Cardiac muscle cell (in vitro differentiated cells and primary cell): Measurements from ENCODE around the gene FNDC3B. TPM values are rescaled to one million over a fixed set of nuclear protein-coding genes. Genes with fewer than 3 reads are reported as not detected.

Experiments used
- DNase-seq, 2 donors: peaks; one replicate each; pipeline versions ENCODE4 v3.0.0 to v3.0.0-alpha.2; 2010 to 2017; ENCODE audit warnings: low read depth in 1 of 2, low spot score in 1 of 2
- H3K27ac ChIP-seq: fragments of 200-600 bp; sonication (generic); 2 replicates; pipeline ENCODE4 v1.5.1; 2016
- H3K27me3 ChIP-seq: fragments of 200-600 bp; sonication (generic); 2 replicates; pipeline ENCODE4 v1.6.0; 2016; ENCODE audit warnings: control low read depth
- H3K36me3 ChIP-seq: fragments of 200-600 bp; sonication (generic); 2 replicates; pipeline ENCODE4 v1.5.1; 2016; ENCODE audit warnings: control low read depth
- H3K4me1 ChIP-seq: fragments of 200-600 bp; sonication (generic); 2 replicates; pipeline ENCODE4 v1.8.1; 2017; ENCODE audit warnings: low read depth, mild to moderate bottlenecking, mixed run types
- H3K4me3 ChIP-seq: fragments of 200-600 bp; sonication (generic); 2 replicates; pipeline ENCODE4 v1.5.1; 2016; ENCODE audit warnings: mild to moderate bottlenecking
- H3K9me3 ChIP-seq: fragments of 200-600 bp; sonication (generic); 2 replicates; pipeline ENCODE4 v1.5.1; 2017; ENCODE audit warnings: low read depth, mild to moderate bottlenecking, control low read depth
- CTCF ChIP-seq: IDR thresholded peaks from 2 replicates; pipeline ENCODE4 v1.5.1; 2012; ENCODE audit warnings: low read depth, mild to moderate bottlenecking, low read length
- polyA plus RNA-seq: library from polyadenylated mRNA; unstranded; fragments of >200 nt; fragmentation: Nextera tagmentation; extraction: Ambion mirVana; gene quantifications from 2 replicates; pipeline ENCODE4 v1.2.1, GENCODE V29; 2016
- total RNA-seq: library from RNA; depleted of rRNA; stranded (reverse); fragments of >200 nt; gene quantifications from 2 replicates; pipeline ENCODE4 v1.2.3, GENCODE V29; 2016

Gene FNDC3B
- total and polyA plus RNA-seq, 2 experiments from 2014 or later, result 55.2 to 62.3 TPM

GRCh38 chr3:172060234-172060633 lies 20.9 kb downstream of the FNDC3B start:
- H3K36me3 ChIP-seq, result no peaks in the 10 kb centered on the region
- peaks cover 13% of the 10 kb centered on the region for H3K4me1 ChIP-seq
- no peak for TF ChIP-seq CTCF

DNA sequence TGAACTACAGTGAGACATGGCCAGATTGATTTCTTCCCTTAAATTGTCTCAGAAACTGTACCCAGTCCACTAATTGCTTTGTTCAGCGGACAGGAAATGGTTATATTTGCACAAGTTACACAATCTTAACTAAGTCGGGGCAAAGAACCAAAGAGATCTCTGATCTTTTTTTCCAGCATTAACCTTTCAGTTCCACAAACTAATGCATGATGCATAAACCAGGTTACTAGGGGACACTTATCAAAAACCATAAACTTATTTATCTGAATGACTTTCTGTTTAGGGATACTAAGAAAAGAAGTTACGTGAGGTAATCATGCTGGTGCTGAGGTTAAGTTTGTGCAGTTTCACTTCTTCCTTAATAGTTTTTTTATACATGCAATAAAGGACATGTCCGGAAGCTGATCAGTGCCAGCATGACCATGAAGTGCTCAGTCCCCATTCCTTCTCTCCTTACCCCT lies 22.4 kb downstream of the FNDC3B start:
- H3K4me3 ChIP-seq, result no peak overlapping the region
- H3K27ac ChIP-seq, result peak overlapping the region; percentile 49
- no peak for TF ChIP-seq CTCF

More at GRCh38 chr3:172060234-172060633, 20.9 kb downstream of the FNDC3B start:
- no peaks in the 10 kb centered on the region for H3K27me3 ChIP-seq
- DNase-seq, result no peak
- H3K27ac ChIP-seq, result no peak overlapping the region
- H3K9me3 ChIP-seq, result no peaks in the 10 kb centered on the region
- H3K4me3 ChIP-seq, result no peak overlapping the region

GRCh38 chr3:172062761-172063160 lies 23.4 kb downstream of the FNDC3B start:
- Histone ChIP-seq H3K27me3 (no peaks in the 10 kb centered on the region), H3K36me3 (no peaks in the 10 kb centered on the region), H3K9me3 (no peaks in the 10 kb centered on the region), H3K27ac (no peak overlapping the region), H3K4me3 (no peak overlapping the region), H3K4me1 (peaks cover 1% of the 10 kb centered on the region)
- no peak for DNase-seq
- TF ChIP-seq CTCF, result no peak

More for the DNA sequence above, 22.4 kb downstream of the FNDC3B start:
- Histone ChIP-seq H3K27me3 (no peaks in the 10 kb centered on the region), H3K4me1 (peaks cover 10% of the 10 kb centered on the region), H3K9me3 (no peaks in the 10 kb centered on the region), H3K36me3 (no peaks in the 10 kb centered on the region)
- DNase-seq, result peak in 1 of 2 donors; percentile 52

DNA sequence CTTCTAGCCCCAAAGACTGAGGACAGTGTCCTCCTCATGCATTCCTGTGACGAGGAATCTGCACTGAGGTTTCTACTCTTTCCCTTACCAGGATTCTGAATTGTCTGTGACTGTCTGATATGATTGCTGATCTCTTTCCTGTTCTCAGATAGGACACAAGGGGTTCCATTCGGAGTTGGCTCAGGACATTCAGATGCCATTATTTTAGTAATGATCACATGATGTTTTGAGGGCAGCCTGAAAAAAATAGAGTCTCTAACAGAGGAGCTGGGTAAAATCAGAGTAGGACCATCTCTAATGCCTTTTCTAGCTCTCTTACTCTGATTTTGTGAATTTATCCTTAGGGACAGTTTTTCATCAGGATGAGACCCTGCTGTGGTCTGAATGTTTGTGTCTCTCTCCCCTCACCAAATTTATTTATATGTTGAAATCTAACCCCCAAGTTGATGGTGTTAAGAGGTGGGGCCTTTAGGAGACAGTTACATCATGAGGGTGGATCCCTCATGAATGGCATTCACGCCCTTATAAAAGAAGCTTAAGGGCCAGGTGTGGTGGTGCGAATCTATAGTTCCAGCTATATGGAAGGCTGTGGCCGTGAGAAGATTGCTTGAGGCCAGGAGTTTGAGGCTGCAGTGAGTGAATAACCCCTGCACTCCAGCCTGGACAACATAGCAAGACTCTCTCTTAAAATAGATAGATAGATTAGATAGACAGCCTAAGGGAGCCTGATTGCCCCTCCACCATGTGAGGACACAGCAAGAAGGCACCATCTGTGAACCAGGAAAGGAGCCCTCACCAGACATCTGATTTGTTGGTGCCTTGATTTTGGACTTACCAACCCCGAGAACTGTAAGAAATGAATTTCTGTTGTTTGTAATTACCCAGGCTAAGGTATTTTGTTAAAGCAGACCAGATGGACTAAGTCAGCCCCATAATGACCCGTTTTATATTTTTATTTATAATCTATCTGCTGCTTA lies 24.4 kb downstream of the FNDC3B start:
- Histone ChIP-seq H3K9me3 (no peaks in the 10 kb centered on the region), H3K4me1 (peaks cover 2% of the 10 kb centered on the region), H3K36me3 (no peaks in the 10 kb centered on the region), H3K27ac (no peak overlapping the region), H3K4me3 (no peak overlapping the region), H3K27me3 (no peaks in the 10 kb centered on the region)
- DNase-seq, result no peak
- no peak for TF ChIP-seq CTCF

DNA sequence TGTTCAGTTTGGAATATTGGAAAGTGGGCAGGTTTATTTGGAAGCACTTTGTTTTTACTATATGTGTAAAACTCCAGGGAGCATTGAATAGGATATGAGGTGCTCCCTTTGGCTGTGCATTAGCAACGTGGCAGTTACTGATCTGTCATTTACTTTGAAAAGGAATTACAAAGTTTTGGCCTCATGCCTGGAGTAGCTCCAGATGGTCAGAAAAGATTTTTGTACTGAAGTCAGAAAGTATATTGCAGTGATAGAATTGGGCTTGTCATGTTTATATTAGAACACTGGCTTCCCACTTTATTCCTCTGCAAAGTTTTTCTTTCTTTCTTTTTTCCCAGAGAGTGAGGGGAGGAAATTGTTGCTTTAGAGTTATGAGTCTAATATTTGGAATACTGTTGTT lies 26.1 kb downstream of the FNDC3B start:
- H3K36me3 ChIP-seq, result no peaks in the 10 kb centered on the region
- TF ChIP-seq CTCF, result no peak
- no peak overlapping the region for H3K4me3 ChIP-seq
- peak in 1 of 2 donors; percentile 79 for DNase-seq
- no peaks in the 10 kb centered on the region for H3K9me3 ChIP-seq
- no peaks in the 10 kb centered on the region for H3K27me3 ChIP-seq
- no peak overlapping the region for H3K27ac ChIP-seq
- H3K4me1 ChIP-seq, result peaks cover 12% of the 10 kb centered on the region
